HG03378 (cell line): ENCODE results near the gene ASPRV1.

Source experiments
- ATAC-seq: cut with Tn5 transposase; IDR thresholded peaks from one replicate; pipeline ENCODE4 v1.9.1; 2021; ENCODE audit warnings: mild to moderate bottlenecking, moderate library complexity; ENCODE audit not compliant: unreplicated experiment

ASPRV1 gene

DNA sequence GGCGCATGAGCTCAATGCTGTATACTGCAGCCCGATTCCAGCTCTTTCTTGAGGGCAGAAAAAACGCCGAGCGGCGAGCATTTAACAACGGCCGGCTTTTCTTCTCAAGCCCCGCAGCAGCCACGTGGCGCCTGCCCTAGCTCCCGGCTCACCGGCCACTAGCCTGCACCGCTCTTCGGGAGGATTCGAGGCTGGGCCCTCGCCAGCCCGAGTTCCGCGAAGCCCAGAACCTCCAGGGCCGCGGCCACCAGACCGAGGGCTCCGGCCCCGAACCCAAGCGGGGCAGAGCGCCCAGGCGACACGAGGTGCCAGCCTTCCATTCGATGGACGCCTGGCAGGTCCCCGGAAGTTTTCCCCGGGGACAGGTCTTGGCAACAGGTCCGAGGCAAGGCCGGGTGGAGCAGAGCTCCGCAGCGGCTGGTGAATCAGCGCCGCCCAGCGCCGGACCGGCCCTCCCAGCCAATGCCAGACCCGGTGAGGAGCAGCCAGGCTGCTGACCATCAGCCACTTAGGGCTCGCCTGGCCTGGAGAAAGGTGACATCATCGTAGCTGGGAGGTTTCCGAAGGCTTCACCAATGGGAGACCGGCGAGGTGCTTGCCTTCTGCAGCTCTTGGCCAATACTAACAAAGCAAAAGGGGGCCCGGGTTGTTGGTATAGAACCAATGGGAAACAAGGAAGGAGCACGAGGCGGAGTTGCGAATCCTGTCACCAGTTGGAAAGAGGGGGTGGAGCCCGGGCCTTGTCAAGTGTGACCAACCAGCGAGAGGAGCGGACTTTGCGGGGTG is 47.1 kb downstream of the ASPRV1 start:
- ATAC-seq = peak; percentile 92

DNA sequence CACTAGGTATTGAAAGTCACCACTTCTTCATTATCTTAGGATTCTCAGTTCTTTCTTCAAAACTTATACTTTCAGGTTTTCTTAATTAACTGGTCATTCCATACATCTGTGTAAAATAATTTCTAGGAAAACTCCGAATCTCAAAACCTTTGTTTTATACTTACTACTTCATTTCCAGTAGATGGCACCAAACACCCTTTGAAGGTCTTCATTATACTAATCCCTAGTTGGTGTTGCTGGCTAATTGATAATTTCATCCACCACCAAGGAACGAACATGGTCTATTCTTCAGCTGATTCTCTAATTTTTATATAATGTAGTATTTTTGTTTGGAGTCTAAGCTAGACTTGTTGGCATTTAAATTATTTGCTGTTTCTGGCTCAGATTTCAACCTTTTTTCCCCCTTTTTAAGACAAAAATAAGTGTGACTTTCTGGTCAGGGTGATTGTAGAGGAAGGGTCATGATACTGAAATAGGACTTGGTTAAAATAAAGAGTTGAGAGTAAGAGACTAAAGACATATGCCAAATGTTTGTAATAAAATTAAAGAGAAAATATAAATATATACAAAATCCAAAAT is 49.4 kb downstream of the ASPRV1 start:
- ATAC-seq = no peak
